ENCODE data around the gene LYZ. TPM values are rescaled to one million over a fixed set of nuclear protein-coding genes. Genes with fewer than 3 reads are reported as not detected.

Gene LYZ
- total and polyA plus RNA-seq, 9 of the 15 experiments (the other 6 are each of a cell fraction or from before 2014, with no cell fraction given): 27.2 to 96.3 (median 42.1) TPM

GRCh38 chr12:69360348-69360672 is 12.1 kb downstream of the LYZ start (continued):
- TF ChIP-seq ATF6 (CRISPR knock-in tag; IDR thresholded peaks at IDR 0.05) (no peak), SLC30A9 (CRISPR knock-in tag; IDR thresholded peaks at IDR 0.05) (no peak), E4F1 (CRISPR knock-in tag; IDR thresholded peaks at IDR 0.05; ENCODE audit: borderline replicate concordance) (no peak), HMG20A (CRISPR knock-in tag; conservative IDR thresholded peaks at IDR 0.05) (no peak), ZNF444 (CRISPR knock-in tag; IDR thresholded peaks at IDR 0.05) (no peak), ZNF175 (CRISPR knock-in tag; IDR thresholded peaks at IDR 0.05; ENCODE audit: low read depth) (no peak), ZNF253 (CRISPR knock-in tag; conservative IDR thresholded peaks at IDR 0.05) (no peak), NFRKB (IDR thresholded peaks at IDR 0.05; ENCODE audit: low read depth) (peak; percentile 56), DMBX1 (CRISPR knock-in tag; IDR thresholded peaks at IDR 0.05; ENCODE audit: borderline replicate concordance) (no peak), RBM25 (IDR thresholded peaks at IDR 0.05; ENCODE audit: low read depth, low read length, severe bottlenecking) (peak; percentile 46), GATA2 (CRISPR knock-in tag; IDR thresholded peaks at IDR 0.05) (no peak), XRCC4 (IDR thresholded peaks at IDR 0.05; ENCODE audit: extremely low read depth, insufficient read depth, insufficient read length) (no peak), EP300 (IDR thresholded peaks at IDR 0.05; ENCODE audit: low read length) (no peak), SRSF1 (IDR thresholded peaks at IDR 0.05; ENCODE audit: low read depth, low read length) (no peak), MCM7 (IDR thresholded peaks at IDR 0.05) (no peak), ZNF354B (CRISPR knock-in tag; IDR thresholded peaks at IDR 0.05) (no peak), YY1 (IDR thresholded peaks at IDR 0.05; ENCODE audit: borderline replicate concordance in 1 of 3, control insufficient read depth in 1 of 3, extremely low read depth in 1 of 3, insufficient read depth in 3 of 3, insufficient read length in 1 of 3, insufficient replicate concordance in 2 of 3, low read depth in 1 of 3, low read length in 2 of 3) (no peak), HOMEZ (CRISPR knock-in tag; IDR thresholded peaks at IDR 0.05) (no peak), CGGBP1 (CRISPR knock-in tag; IDR thresholded peaks at IDR 0.05) (no peak)
